HG03066 (cell line): Measurements from ENCODE around the gene CLIC5.

Experiments used
- ATAC-seq: cut with Tn5 transposase; IDR thresholded peaks from one replicate; pipeline ENCODE4 v1.9.1; 2021; ENCODE audit warnings: low read depth; ENCODE audit not compliant: unreplicated experiment

The CLIC5 gene

GRCh38 chr6:46036911-46037310 lies 21.3 kb upstream of the CLIC5 start:
- no peak for ATAC-seq

- ATAC-seq: no peak
Observed at GRCh38 chr6:46035242-46035641, 19.6 kb upstream of the CLIC5 start.

DNA sequence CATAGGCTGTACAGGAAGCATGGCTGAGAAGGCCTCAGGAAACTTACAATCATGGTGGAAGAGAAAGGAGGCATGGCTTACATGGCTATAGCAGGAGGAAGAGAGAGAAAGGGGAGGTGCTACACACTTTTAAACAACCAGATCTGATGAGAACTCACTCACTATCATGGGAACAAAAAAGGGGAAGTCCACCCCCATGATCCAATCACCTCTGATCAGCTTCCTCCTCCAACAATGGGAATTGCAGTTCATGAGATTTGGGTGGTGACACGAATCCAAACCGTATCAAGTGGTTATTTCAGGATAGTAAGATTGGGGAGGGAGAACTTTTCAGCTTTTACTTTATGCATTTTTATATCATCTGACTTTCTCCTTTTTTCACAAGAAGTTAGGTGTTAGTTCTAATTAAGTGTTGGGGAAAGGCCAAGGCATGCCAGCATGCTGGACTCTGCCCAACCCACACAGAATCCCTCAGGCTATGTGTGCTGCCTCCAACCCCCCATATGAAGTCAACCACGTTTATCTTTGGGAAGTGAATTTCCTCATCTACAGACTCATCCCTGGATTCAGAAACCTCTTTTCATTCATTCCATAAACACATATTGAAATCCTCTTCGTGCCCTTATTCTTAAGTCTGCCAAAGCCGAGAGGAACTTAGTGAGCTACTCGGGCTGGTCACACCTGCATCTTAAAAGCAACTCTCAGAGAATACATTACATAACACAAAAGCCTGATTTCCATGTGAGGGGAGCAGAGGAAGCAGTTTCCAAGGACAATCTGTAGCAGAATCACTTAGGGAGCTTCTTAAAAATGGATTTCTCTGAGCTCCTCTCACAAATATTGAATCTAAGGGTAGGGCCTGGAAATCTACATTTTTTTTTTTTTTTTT lies 16.7 kb upstream of the CLIC5 start:
- no peak for ATAC-seq

DNA sequence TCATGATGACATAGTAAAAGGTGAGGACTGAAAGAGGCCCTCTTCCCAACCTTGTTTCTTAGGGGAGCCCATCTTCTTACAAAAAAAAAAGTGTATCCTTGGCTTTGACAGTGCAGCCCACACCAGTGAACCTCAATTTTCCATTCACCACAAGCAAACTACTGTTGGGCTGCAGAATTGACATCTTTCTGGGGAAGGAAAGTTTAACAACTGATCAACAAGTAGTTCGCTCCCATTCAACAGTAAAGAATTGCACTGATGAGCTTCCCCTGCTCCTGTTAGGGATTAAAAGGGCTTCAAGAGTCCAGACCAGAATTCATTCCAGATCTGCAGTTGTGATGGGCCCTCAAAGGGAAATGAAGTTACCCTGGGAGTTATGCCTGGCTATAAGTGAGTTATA lies 13.9 kb upstream of the CLIC5 start:
- no peak for ATAC-seq

DNA sequence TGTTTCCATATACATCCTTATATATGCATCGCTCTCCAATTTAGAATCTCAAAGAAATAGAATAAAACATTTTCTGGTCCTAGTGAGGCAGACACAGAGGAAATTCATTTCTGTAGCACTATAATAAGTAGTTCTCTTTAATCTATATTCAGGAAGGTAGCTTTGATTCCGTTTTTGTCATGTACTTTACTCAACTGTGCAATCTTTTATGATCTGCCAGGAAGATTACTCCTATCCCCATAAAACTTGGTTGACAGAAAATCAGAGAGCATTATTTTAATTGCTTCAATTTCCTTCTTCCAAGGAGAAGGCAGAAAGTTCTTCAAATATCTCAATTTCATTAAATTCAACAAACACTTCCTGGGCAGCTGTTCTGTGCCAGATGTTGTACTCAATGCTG lies 10.6 kb upstream of the CLIC5 start:
- no peak for ATAC-seq

GRCh38 chr6:46025573-46025972 lies 9.9 kb upstream of the CLIC5 start:
- ATAC-seq: no peak

GRCh38 chr6:46024124-46024769 lies 8.6 kb upstream of the CLIC5 start:
- no peak for ATAC-seq

DNA sequence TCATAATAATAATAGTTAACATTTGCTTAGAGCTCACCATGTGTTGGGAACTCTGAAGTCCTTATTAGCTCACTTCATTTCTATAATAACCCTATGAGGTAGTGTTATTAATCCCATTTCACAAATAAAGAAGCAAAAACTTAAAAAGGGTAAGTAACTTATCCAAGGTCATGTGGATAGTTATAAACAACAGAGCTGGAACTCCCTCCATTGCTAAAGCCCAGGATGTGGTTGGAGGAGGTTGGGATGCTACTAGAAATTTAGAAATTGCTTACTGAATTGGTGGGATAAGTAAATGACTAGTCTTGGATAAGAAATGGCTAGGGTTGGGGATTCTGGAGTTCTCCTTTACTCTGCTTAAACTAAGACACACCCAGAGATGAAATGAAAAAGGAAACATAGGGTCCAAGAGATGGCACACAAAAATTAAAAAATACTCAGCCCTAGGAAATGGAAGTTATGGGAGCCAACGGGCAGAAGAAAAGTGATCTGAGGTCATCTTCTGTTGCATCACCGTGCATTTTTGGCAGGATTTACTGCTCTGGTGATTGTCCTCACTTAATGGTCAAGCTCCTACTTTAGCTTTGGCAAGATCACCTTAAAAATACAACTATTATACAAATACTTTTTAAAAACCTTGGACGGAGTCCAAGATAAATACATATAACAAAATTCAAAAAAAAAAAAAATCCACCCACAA lies 7.7 kb upstream of the CLIC5 start:
- ATAC-seq: no peak

- no peak for ATAC-seq
Observed at GRCh38 chr6:46022106-46022948, 6.7 kb upstream of the CLIC5 start.

- no peak for ATAC-seq
Observed at GRCh38 chr6:46017726-46018125, 2.1 kb upstream of the CLIC5 start.

GRCh38 chr6:46016063-46016608 lies 476 bp upstream of the CLIC5 start:
- ATAC-seq: no peak

GRCh38 chr6:46014511-46015118 lies 1.0 kb downstream of the CLIC5 start:
- no peak for ATAC-seq

DNA sequence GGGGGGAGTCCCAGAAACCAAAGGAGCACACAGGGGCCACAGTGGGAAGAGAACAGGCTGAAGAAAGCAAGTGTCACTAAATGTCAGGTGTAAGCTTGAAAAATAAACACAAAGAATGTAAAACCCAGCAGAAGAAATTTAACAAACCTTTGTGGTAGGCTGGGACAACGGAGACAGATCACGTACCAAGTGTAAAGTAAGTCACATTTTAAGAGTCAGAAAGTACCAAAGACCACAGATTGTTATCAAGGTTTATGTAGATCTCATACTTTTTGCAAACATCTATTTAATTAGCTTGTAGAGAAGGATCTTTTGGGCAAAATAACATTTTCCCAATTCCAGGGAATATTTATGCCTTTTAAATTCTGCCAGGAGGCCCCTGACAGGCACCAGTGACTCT lies 1.6 kb downstream of the CLIC5 start:
- ATAC-seq: no peak

GRCh38 chr6:46013639-46014038 lies 2.0 kb downstream of the CLIC5 start:
- ATAC-seq: no peak

DNA sequence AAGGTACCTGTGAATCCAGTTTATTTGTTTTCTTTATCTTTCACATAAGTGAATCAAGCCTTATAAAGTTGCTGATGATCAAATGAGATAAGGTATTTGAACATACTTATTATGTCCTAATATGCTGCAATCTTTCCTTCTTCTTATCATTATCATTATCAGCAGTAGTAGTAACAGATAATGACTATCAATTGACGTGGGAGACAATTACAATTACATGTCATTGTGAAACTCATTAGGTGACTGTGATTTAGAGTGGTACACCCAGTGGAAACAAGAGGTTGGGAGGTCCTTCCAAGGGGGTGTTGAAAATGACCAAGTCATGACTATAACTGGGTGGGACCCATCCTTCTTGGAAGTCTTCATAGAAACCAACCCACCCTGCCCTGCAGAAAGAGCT lies 2.8 kb downstream of the CLIC5 start:
- ATAC-seq: no peak

DNA sequence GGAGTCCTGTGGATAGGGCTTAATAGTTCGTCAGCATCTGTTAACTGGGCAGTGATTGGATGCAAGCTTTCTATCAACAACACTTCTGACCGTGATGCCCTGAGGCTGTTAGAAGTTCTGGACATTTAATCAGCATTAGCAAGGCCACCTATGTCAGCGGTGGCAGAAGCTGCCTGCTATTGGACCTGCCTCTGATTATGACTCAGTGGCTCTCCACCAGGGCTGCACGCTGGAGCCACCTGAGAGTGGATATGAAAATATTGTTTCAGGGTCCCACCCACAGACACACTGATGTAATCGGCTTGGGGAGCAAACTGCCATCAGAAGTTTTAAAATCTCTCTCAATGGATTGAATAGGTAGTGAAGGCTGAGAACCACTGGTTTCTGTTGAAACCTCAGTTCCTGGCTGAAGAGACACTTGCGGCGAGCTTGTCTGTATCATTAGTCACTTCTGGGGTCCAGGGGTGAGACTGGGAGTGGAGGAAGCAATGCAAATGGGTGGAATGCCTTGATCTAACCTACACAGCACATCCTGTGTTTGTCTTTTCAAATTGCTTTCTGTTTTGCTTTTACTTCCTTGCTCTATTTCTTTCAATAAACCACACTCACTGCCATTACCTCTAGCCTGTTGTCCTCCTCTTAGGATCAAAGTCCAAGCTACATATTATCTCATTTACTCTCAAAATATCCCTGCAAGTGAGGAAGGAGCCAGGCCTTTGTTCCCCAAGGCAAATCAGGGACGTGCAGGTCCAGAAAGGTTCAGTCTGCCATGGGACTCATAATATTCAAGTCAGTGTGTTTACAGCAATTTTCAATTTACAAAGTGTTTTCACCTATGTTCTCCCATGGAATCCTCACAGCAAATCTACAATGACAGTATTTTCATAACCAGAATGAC lies 4.2 kb downstream of the CLIC5 start:
- peak; percentile 90 for ATAC-seq

- no peak for ATAC-seq
Observed at GRCh38 chr6:46010771-46011170, 4.9 kb downstream of the CLIC5 start.

- no peak for ATAC-seq
Observed at GRCh38 chr6:46010270-46010669, 5.4 kb downstream of the CLIC5 start.

- no peak for ATAC-seq
Observed at GRCh38 chr6:46002264-46002663, 13.4 kb downstream of the CLIC5 start.
